Measurements from ENCODE around the gene PSENEN.
"Not testable (repeated sequence)": the region's sequence is repeated elsewhere in the genome, so short reads cannot be mapped to it uniquely, and the experiment has no call there.

DNA sequence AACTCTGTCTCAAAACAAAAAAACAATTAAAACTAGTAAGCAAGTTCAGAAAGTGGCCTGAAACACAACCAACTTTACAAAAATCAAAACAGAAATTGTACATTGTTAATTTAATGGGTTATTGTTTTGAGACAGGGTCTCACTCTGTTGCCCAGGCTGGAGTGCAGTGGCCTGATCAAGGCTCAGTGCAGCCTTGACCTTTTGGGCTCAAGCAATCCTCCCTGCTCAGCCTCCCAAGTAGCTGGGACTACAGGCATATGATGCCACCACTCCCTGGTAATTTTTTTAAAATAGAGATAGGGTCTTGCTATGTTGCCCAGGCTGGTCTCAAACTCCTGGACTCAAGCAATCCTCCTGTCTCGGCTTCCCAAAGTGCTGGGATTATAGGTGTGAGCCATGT is 50.1 kb downstream of the PSENEN start:
- TF ChIP-seq, protein P1, sequence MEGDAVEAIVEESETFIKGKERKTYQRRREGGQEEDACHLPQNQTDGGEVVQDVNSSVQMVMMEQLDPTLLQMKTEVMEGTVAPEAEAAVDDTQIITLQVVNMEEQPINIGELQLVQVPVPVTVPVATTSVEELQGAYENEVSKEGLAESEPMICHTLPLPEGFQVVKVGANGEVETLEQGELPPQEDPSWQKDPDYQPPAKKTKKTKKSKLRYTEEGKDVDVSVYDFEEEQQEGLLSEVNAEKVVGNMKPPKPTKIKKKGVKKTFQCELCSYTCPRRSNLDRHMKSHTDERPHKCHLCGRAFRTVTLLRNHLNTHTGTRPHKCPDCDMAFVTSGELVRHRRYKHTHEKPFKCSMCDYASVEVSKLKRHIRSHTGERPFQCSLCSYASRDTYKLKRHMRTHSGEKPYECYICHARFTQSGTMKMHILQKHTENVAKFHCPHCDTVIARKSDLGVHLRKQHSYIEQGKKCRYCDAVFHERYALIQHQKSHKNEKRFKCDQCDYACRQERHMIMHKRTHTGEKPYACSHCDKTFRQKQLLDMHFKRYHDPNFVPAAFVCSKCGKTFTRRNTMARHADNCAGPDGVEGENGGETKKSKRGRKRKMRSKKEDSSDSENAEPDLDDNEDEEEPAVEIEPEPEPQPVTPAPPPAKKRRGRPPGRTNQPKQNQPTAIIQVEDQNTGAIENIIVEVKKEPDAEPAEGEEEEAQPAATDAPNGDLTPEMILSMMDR (IDR thresholded peaks at IDR 0.05) = not testable (repeated sequence)
- TF ChIP-seq POLR2A, EP300, POLR2AphosphoS5 (IDR thresholded peaks at IDR 0.05): not testable (repeated sequence)
